ENCODE data around the gene PCDH9. TPM values are rescaled to one million over a fixed set of nuclear protein-coding genes. Genes with fewer than 3 reads are reported as not detected.

PCDH9 gene
- total RNA-seq, 1 experiment from 2014 or later = 5.8 TPM

DNA sequence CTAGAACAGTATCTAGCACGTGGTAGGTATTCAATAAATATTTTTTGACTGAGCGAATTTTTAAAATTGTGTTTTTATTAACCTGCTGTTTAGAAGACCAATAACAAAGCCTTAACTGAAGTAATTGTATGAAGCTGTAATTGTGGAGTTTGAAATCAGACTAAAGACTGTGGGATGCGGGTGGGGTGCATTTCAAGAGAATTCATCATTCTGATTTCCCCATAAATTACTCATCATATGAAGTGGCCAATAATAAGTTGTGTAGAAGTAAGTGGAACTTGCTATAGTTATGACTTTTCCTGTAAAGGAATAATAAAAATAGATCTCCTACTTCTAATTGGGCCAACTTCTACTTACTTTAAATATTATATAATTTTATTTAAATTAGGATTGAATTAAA lies 449.3 kb downstream of the PCDH9 start:
- Histone ChIP-seq H3K4me3 (ENCODE audit: low read depth, low read length, poor library complexity, severe bottlenecking) (no peak overlapping the region), H3K9me3 (ENCODE audit: low read depth, low read length, poor library complexity, severe bottlenecking) (no peaks in the 10 kb centered on the region), H3K27ac (ENCODE audit: low read depth, low read length, poor library complexity, severe bottlenecking) (no peak overlapping the region), H3K4me1 (ENCODE audit: insufficient read depth, low read length, poor library complexity, severe bottlenecking) (no peaks in the 10 kb centered on the region), H3K36me3 (ENCODE audit: insufficient read depth, low read length, poor library complexity, severe bottlenecking) (no peaks in the 10 kb centered on the region), H3K27me3 (replicated peaks; ENCODE audit: insufficient read depth, low read depth, low read length, poor library complexity) (no peaks in the 10 kb centered on the region)
- BruUV-seq (replicated peaks) = no TSS peak
- DNase-seq (ENCODE audit: low spot score) = no peak
- no peak for TF ChIP-seq EZH2 (IDR thresholded peaks at IDR 0.05; ENCODE audit: borderline replicate concordance, low read depth, low read length, poor library complexity, severe bottlenecking)
- TF ChIP-seq, protein P1, sequence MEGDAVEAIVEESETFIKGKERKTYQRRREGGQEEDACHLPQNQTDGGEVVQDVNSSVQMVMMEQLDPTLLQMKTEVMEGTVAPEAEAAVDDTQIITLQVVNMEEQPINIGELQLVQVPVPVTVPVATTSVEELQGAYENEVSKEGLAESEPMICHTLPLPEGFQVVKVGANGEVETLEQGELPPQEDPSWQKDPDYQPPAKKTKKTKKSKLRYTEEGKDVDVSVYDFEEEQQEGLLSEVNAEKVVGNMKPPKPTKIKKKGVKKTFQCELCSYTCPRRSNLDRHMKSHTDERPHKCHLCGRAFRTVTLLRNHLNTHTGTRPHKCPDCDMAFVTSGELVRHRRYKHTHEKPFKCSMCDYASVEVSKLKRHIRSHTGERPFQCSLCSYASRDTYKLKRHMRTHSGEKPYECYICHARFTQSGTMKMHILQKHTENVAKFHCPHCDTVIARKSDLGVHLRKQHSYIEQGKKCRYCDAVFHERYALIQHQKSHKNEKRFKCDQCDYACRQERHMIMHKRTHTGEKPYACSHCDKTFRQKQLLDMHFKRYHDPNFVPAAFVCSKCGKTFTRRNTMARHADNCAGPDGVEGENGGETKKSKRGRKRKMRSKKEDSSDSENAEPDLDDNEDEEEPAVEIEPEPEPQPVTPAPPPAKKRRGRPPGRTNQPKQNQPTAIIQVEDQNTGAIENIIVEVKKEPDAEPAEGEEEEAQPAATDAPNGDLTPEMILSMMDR (conservative IDR thresholded peaks at IDR 0.05; ENCODE audit: low read depth, low read length) = no peak
- CTCF ChIA-PET = no interaction called here
- POLR2A ChIA-PET (ENCODE audit: low non-redundant PET) = no interaction called here
- intact Hi-C loops (cut with micrococcal nuclease; ENCODE audit: unreplicated experiment) = no loop called here

DNA sequence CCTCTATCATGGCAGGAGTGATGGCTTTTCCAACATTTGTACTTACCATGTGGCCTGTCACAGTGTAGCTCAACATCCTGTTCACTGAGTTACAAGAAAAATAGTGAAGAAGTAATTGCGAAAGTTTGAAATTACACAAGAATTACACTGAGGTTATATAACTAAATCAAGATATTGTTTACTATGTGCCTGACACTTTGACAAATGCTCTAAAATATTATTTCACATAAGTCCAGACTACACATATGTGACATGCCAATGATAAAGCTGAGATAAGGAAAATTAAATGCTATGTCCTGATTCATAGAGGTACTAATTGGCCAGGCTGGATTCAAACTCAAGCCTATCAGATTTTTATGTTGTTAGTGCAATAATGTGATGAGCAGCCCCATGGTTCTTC lies 451.7 kb downstream of the PCDH9 start:
- CTCF ChIA-PET = no interaction called here
- H3K4me1 ChIP-seq (ENCODE audit: insufficient read depth, low read length, poor library complexity, severe bottlenecking) = no peaks in the 10 kb centered on the region

DNA sequence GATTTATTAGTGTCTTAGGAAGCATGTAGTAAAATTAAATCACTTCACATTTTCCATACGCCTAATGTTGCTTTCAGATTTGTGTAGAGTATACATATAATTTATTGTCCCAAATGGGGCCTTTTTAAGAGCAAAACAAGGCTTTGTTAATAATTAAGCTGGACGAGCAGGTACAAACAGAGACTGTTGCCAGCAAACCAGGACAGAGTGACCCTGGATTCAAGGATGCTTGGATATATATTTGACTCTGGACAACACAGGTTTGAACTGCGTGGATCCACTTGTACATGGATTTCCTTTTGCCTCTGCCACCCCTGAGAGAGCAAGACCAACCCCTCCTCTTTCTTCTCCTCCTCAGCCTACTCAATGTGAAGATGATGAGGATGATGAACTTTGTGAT lies 454.9 kb downstream of the PCDH9 start:
- ChIA-PET POLR2A (ENCODE audit: low non-redundant PET) (no interaction called here), CTCF (no interaction called here)
- H3K4me3 ChIP-seq (ENCODE audit: low read depth, low read length, poor library complexity, severe bottlenecking) = no peak overlapping the region

More for the DNA sequence above, 451.7 kb downstream of the PCDH9 start:
- no peak for DNase-seq (ENCODE audit: low spot score)
- no peak overlapping the region for H3K27ac ChIP-seq (ENCODE audit: low read depth, low read length, poor library complexity, severe bottlenecking)
- no peak overlapping the region for H3K4me3 ChIP-seq (ENCODE audit: low read depth, low read length, poor library complexity, severe bottlenecking)
- no TSS peak for BruUV-seq (replicated peaks)
- TF ChIP-seq, protein P1 (conservative IDR thresholded peaks at IDR 0.05; ENCODE audit: low read depth, low read length) = no peak
- TF ChIP-seq EZH2 (IDR thresholded peaks at IDR 0.05; ENCODE audit: borderline replicate concordance, low read depth, low read length, poor library complexity, severe bottlenecking) = no peak
- H3K27me3 ChIP-seq (replicated peaks; ENCODE audit: insufficient read depth, low read depth, low read length, poor library complexity) = no peaks in the 10 kb centered on the region
- POLR2A ChIA-PET (ENCODE audit: low non-redundant PET) = no interaction called here
- H3K9me3 ChIP-seq (ENCODE audit: low read depth, low read length, poor library complexity, severe bottlenecking) = no peaks in the 10 kb centered on the region
- intact Hi-C loops (cut with micrococcal nuclease; ENCODE audit: unreplicated experiment) = no loop called here
- H3K36me3 ChIP-seq (ENCODE audit: insufficient read depth, low read length, poor library complexity, severe bottlenecking) = no peaks in the 10 kb centered on the region

More for the DNA sequence above, 454.9 kb downstream of the PCDH9 start:
- intact Hi-C loops (cut with micrococcal nuclease; ENCODE audit: unreplicated experiment) = no loop called here
- TF ChIP-seq EZH2 (IDR thresholded peaks at IDR 0.05; ENCODE audit: borderline replicate concordance, low read depth, low read length, poor library complexity, severe bottlenecking) = no peak
- TF ChIP-seq, protein P1 (conservative IDR thresholded peaks at IDR 0.05; ENCODE audit: low read depth, low read length) = no peak
- Histone ChIP-seq H3K27me3 (replicated peaks; ENCODE audit: insufficient read depth, low read depth, low read length, poor library complexity) (no peaks in the 10 kb centered on the region), H3K36me3 (ENCODE audit: insufficient read depth, low read length, poor library complexity, severe bottlenecking) (no peaks in the 10 kb centered on the region), H3K27ac (ENCODE audit: low read depth, low read length, poor library complexity, severe bottlenecking) (no peak overlapping the region), H3K4me1 (ENCODE audit: insufficient read depth, low read length, poor library complexity, severe bottlenecking) (no peaks in the 10 kb centered on the region), H3K9me3 (ENCODE audit: low read depth, low read length, poor library complexity, severe bottlenecking) (no peaks in the 10 kb centered on the region)
- BruUV-seq (replicated peaks) = no TSS peak
- DNase-seq (ENCODE audit: low spot score) = no peak

Data from A673 (cell line).